Epidermal melanocyte (primary cell): ENCODE measurements around the gene CYTH2.
A peak's percentile ranks its signal among the peaks of the same experiment; 100 is the strongest.

Source experiments
- DNase-seq: peaks from one replicate; pipeline ENCODE4 v3.0.0; 2011; ENCODE audit warnings: low spot score; ENCODE audit not compliant: insufficient read length

Gene CYTH2

DNA sequence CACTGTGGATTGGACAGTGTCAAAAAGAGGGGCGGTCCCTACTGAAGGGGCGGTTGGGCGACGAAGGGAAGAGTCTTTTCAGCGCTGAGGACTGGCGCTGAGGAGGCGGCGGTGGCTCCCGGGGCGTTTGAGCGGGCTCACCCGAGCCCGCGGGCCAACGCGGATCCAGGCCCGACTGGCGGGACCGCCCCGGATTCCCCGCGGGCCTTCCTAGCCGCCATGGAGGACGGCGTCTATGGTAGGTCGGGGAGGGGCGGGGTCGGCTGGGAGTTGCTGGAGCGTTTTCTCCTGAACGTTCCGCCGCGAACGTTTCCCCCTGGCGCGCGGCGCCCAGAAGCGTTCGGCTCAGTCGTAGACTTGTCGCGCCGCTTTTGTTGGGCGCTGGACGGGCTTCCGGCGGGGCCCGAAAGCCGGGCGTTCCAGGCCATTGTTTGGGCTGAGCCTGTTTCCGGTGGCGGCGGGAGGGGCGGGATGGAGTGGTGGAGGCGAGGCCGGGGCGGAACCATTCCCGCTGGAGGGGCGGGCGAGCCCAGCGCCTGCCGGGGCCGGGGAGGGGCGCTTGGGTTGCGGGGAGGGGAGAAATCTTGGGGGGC lies at the start of gene CYTH2:
TSS of gene CYTH2 (plus strand) at position 81 of the 593 bp plus-strand sequence. CDS start at position 220, 139 bp downstream.
- peak; percentile 54 for DNase-seq

DNA sequence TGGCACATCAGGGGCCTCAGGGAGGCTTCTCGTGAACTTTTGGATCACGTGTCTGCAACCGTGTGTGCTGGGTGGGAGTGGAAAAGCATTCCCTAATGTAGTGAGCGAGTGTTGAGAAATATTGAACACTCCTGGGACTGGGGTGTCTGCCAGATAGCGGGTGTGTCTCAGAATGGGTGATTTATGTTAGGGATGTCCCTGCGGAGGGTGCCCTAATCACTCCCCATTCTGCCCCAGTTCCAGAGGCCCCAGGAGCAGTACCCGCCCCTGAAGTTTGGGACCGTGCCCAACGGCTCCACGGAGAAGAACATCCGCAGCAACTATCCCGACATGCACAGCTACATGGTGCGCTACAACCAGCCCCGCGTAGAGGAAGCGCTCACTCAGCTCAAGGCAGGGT lies 47.6 kb upstream of the CYTH2 start:
- DNase-seq = no peak

DNA sequence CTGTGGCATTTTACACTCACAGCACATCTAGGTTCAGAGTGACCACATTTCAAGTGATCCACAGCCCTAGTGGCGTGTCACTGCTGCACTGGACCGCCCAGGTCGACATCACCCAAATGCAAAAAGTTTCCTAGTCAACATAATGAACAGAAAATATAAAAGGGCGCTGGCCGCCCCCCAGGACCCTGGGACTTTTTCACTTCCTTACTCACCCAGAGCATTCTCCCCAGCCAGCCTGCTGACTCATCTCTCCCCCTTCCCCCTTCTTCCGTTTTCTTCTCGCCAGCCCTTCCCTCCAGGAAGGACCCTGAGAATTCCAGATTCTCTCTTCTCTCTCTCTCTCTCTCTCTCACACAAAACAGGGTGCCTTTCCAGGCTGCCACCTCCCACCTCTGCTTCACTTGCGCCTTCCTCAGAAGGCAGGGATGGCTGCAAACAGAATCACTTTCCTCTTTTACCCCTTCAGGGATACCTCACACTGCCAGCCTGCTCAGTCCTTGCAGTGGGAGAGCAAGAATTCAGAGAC lies 44.4 kb upstream of the CYTH2 start:
- DNase-seq = no peak

DNA sequence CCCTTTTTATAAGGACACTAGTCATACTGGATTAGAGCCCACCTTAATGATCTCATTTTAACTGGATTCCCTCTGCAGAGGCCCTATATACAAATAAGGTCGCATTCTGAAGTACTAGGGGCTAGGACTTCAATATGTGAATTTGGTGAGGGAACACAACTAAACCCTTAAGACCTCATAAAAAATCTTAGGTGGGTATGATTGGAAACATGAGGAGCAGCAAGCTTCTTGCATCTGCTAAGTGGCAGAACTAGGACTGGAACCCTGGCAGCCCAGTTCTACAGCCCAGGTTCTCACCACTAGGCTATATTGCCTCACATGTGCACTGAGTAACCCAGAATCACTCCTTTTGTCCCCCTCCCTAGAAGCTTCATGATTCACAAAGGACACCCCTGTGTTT lies 40.5 kb upstream of the CYTH2 start:
- DNase-seq = no peak

GRCh38 chr19:48433337-48433736 lies 35.8 kb upstream of the CYTH2 start:
- no peak for DNase-seq

GRCh38 chr19:48436586-48436985 lies 32.6 kb upstream of the CYTH2 start:
- no peak for DNase-seq

DNA sequence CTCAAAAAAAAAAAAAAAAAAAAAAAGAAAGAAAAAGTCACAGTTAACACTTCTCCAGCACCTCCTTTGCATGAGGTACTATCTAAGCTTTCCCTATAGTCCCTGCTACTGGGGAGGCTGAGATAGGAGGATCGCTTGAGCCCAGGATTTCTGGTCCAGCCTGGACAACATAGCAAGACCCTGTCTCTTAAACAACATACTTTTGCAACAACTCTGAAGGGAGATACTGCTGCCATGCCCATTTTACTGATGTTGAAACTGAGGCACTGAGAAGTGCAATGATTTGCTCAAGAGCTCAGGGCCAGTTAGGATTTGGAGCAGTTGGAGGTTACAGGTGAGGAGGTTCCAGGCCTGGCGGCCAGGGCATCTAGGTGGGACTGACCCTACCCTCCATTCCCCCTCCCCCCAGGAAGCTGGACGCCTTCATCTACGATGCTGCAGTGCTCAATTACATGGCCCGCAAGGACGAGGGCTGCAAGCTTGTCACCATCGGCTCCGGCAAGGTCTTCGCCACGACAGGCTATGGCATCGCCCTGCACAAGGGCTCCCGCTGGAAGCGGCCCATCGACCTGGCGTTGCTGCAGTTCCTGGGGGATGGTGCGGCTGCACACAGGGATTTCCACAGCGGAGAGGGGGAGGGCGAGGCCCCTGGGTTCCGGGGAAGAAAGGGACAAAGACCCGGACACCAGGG lies 27.7 kb upstream of the CYTH2 start:
- no peak for DNase-seq

GRCh38 chr19:48442116-48443035 lies 26.8 kb upstream of the CYTH2 start:
- DNase-seq = no peak

- no peak for DNase-seq
Observed at GRCh38 chr19:48443256-48443655, 25.9 kb upstream of the CYTH2 start.

DNA sequence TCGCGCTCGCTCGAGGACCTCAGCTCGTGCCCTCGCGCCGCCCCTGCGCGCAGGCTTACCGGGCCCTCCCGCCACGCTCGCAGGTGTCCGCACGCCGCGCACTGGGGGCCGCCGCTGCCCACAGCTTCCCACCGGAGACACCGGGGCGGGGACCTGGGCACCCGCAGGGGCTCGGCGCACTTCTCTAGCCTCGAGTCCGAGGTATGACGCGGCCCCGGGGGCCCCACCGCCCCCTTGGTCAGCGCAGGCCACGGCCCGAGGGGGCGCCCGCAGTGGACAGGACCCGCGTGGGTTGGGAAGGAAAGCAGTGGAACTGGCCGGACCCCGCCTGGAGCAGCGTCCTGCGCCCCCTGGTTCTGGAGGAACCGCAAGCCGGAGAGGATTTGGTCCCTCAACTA lies 25.4 kb upstream of the CYTH2 start:
- DNase-seq = no peak

DNA sequence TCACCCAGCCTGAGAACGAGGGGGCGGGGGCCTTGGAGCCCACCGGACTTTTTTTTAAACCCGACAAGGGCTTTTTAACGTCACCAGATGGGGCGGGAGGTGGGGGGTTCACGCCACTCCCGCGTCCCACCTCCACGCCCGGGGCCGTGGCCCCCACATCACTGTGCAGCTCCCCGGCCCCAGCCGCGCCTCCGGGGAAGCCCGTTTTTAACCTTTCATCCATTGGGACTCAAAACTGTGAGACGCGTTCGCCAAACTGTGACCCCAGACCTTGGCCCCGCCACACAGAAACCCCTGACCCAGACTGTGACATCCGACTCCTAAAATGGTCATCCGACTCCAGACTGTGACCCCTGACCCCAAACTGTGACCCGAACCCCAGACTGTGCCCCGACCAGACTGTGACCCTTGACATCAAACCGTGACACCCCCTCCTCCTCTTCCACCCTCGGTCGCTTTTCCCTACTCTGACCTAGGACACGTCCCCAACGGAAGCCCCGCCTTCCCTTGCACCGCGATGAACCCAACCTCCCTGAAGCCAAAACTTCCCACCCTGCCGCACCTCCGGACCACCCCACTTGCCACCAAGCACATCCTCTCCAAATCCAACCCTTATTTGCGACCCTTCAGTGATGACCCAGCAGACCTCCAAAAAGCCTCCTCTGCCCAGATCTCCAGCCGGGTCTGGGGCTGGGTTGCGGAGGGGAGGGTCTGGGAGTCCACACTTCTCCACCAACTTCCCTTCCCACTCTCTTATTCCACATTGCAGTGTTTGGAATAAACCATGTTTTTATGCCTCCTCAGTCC lies 24.8 kb upstream of the CYTH2 start:
- DNase-seq = no peak

- peak; percentile 49 for DNase-seq
Observed at GRCh38 chr19:48444936-48445200, 24.3 kb upstream of the CYTH2 start.

- DNase-seq = peak; percentile 100
Observed at GRCh38 chr19:48445256-48445605, 23.9 kb upstream of the CYTH2 start.

DNA sequence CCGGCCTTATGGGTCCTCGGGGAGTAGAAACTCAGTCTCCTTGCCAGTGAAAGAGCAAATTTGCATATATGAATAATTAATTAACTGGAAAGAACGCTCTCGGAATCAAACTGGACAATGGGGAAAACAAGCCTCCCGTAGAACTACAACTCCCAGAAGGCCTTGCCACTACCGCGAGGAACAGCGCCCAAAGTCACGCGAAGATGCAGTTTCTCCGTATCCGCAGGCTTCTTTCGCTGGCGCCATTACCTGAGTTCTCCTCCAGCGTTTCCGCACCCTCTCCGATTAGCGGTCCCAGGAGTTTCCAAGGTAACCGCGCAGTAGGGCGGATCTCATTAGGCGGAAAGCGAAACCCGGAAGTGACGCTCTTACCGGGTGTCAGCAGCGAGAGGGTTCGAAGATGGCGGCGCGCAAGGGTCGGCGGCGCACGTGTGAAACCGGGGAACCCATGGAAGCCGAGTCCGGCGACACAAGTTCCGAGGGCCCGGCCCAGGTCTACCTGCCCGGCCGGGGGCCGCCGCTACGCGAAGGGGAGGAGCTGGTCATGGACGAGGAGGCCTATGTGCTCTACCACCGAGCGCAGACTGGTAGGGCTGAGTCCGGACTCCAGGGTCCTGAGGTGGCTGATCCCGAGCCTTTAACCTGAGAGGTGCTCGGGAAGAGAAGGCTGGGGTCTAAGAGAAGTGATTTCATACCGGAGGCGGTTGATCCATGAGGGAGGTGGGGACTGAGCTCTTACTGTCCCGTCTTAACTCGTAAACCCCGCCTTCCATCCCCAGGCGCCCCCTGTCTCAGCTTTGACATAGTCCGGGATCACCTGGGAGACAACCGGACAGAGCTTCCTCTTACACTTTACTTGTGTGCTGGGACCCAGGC lies 23.3 kb upstream of the CYTH2 start, which contains the start of gene GRWD1:
TSS of gene GRWD1 (plus strand) at position 378 of the 876 bp plus-strand sequence. CDS start at position 401, 23 bp downstream.
- DNase-seq = peak; percentile 99

DNA sequence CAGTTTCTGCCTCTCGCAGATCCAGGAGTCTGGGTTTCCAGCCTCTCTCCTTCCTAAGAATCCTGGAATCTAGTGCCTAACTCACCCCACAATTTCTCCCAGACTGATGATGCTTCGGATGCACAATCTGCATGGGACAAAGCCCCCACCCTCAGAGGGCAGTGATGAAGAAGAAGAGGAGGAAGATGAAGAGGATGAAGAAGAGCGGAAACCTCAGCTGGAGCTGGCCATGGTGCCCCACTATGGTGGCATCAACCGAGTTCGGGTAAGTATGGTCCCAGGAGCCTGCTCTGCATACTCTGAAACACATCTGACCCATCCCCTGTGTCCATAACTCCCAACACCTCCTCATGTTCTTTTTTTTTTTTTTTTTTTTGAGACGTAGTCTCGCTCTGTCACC lies 22.6 kb upstream of the CYTH2 start:
- no peak for DNase-seq

DNA sequence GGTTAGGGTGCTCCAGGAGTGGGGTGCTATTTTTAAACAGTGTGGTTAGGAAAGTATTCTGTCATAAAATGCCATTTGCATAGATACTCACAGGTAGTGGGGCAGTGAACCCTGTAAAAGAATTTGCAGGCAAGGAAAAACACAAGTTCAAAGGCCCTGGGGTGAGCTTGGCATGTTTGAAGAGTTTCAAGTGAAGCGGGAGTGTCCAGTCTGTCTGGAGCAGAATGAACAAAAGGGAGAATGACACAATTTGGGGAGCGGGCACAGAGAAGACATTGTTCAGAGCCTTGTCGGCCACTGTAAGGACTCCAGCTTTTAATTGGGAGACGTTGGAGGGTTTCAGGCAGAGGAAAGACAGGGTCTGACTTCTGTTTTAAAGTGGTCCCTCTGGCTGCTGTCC lies 20.6 kb upstream of the CYTH2 start:
- peak; percentile 12 for DNase-seq

GRCh38 chr19:48450441-48450840 lies 18.7 kb upstream of the CYTH2 start:
- peak; percentile 15 for DNase-seq

DNA sequence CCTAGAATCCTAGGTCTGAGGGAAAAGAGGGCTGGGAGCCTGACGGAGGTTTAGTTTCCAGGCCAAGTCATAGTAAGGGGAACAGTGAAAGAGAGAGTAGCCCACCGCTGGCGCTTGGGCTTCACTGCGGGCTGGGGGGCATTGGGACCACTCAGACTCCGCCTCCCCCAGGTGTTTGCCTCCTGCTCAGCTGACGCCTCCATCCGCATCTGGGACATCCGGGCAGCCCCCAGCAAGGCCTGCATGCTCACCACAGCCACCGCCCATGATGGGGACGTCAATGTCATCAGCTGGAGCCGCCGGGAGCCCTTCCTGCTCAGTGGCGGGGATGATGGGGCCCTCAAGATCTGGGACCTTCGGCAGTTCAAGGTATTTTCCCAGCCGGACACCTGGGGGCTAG lies 18.3 kb upstream of the CYTH2 start:
- no peak for DNase-seq

- DNase-seq = no peak
Observed at GRCh38 chr19:48451624-48452023, 17.5 kb upstream of the CYTH2 start.
